Measurements from ENCODE around the gene UBE2D2. TPM values are rescaled to one million over a fixed set of nuclear protein-coding genes. Genes with fewer than 3 reads are reported as not detected.

Gene UBE2D2
- total and polyA plus RNA-seq, 2 donors (not counting 1 experiment from before 2014, with no cell fraction given): 64.3 to 168 TPM

DNA sequence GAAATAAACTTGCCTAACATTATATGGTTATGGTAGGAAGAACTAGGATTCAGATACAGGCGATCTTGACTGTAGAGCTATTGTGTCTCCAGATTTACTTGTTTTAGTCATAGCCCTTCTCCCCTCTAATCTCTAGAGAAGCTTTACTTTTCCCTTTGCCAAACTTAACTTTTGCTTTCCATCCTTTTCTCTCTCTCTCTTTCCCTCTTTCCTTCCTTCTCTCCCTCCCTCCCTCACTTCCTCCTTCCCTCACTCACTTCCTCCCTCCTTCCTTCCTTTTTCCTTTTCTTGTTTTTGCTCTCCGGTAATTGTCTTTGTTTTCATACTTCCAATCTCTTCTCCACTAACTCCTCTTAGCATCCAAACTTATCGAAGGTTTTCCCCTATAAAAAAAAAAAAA, 10.4 kb downstream of the UBE2D2 start:
- ChIA-PET POLR2A (interaction anchor here (0.6 to 1.0 kb wide), 3 partner anchors 16 to 875 kb away, joined by 5 to 7 read pairs (median 7); partner anchors contain the start of gene CXXC5), CTCF (interaction anchor here (0.7 to 7.3 kb wide), 5 partner anchors 9 to 369 kb away, joined by 3 to 78 read pairs (median 5); partner anchors contain the start of gene UBE2D2)
- peaks cover 99% of the 10 kb centered on the region for H3K79me2 ChIP-seq (ENCODE audit: control insufficient read depth, insufficient read depth, low read length)
- Mint-ChIP-seq H3K4me1 (peaks cover 73% of the 10 kb centered on the region), H3K9me3 (ENCODE audit: insufficient read depth) (no peaks in the 10 kb centered on the region), H3K27me3 (no peaks in the 10 kb centered on the region), H3K4me3 (peak overlapping the region; percentile 62), H3K27ac (peak overlapping the region; percentile 77)
- no CpG with 5 or more reads among the region's 3 CpGs for WGBS (ENCODE audit: insufficient coverage)
- no peak for DNase-seq
- no peaks in the 10 kb centered on the region for H3K9me3 ChIP-seq (ENCODE audit: control extremely low read depth in 1 of 3, control insufficient read depth in 2 of 3, insufficient read depth in 1 of 3, low read length in 2 of 3)
- TF ChIP-seq, protein P1, sequence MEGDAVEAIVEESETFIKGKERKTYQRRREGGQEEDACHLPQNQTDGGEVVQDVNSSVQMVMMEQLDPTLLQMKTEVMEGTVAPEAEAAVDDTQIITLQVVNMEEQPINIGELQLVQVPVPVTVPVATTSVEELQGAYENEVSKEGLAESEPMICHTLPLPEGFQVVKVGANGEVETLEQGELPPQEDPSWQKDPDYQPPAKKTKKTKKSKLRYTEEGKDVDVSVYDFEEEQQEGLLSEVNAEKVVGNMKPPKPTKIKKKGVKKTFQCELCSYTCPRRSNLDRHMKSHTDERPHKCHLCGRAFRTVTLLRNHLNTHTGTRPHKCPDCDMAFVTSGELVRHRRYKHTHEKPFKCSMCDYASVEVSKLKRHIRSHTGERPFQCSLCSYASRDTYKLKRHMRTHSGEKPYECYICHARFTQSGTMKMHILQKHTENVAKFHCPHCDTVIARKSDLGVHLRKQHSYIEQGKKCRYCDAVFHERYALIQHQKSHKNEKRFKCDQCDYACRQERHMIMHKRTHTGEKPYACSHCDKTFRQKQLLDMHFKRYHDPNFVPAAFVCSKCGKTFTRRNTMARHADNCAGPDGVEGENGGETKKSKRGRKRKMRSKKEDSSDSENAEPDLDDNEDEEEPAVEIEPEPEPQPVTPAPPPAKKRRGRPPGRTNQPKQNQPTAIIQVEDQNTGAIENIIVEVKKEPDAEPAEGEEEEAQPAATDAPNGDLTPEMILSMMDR (IDR thresholded peaks at IDR 0.05): no peak
- no peak for TF ChIP-seq EZH2 (IDR thresholded peaks at IDR 0.05; ENCODE audit: borderline replicate concordance, insufficient read depth, low read depth, low read length, poor library complexity, severe bottlenecking)
- intact Hi-C loops (cut with micrococcal nuclease): no loop called here
- peaks cover 0 to 27% of the 10 kb centered on the region in 2 experiments for H3K36me3 ChIP-seq (replicated peaks in 1 of 2; ENCODE audit: control extremely low read depth in 1 of 2, control insufficient read depth in 1 of 2, extremely low read depth in 1 of 2, insufficient read depth in 2 of 2, low read length in 1 of 2)
- H3K4me2 ChIP-seq (replicated peaks; ENCODE audit: low read depth, low read length, poor library complexity, severe bottlenecking): peak overlapping the region; percentile 50
- peak overlapping the region; percentile 6 for H3K9ac ChIP-seq (ENCODE audit: low read length)
- H3K4me3 ChIP-seq (ENCODE audit: control extremely low read depth in 1 of 5, extremely low read depth in 1 of 5, insufficient read depth in 1 of 5, low read depth in 2 of 5, low read length in 4 of 5): no peak overlapping the region
- H3K27me3 ChIP-seq (replicated peaks in 1 of 4; ENCODE audit: control extremely low read depth in 1 of 4, control insufficient read depth in 3 of 4, insufficient read depth in 4 of 4, low read length in 3 of 4): no peaks in the 10 kb centered on the region
- no peak overlapping the region for H2AFZ ChIP-seq (ENCODE audit: insufficient read depth, low read depth, low read length, poor library complexity, severe bottlenecking)
- H4K20me1 ChIP-seq (ENCODE audit: control insufficient read depth, insufficient read depth, low read length, poor library complexity, severe bottlenecking): peaks cover 76% of the 10 kb centered on the region
- ATAC-seq (ENCODE audit: low read depth): no peak
- peaks cover 79 to 83% of the 10 kb centered on the region in 2 donors for H3K4me1 ChIP-seq (ENCODE audit: control insufficient read depth in 2 of 2, insufficient read depth in 2 of 2, low read length in 2 of 2)
- H3K27ac ChIP-seq (ENCODE audit: low read length in 2 of 2): peak overlapping the region in 1 of 2 donors; percentile 60

DNA sequence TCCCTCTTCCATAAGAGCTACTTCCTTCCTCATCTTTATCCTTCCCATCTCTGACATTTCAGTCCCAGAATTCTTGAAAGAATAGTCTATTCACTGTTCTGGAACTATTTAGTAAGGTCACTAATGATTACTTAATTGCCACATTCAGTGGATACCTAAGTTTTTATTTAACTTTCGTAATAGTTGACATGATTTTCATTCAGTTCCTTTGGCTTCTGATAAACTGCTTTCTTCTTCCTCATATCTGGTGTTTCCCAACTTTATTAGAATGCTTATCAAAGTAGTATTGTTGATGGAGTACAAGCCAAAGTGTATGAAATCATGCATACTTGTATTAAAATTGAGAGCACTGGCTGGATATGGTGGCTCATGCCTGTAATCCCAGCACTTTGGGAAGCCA, 10.8 kb downstream of the UBE2D2 start:
- no peaks in the 10 kb centered on the region for H3K9me3 Mint-ChIP-seq (ENCODE audit: insufficient read depth)
- peak overlapping the region; percentile 2 for H3K4me3 Mint-ChIP-seq
- peak overlapping the region; percentile 6 for H3K9ac ChIP-seq (ENCODE audit: low read length)
- TF ChIP-seq EZH2 (IDR thresholded peaks at IDR 0.05; ENCODE audit: borderline replicate concordance, insufficient read depth, low read depth, low read length, poor library complexity, severe bottlenecking): no peak
- TF ChIP-seq, protein P1 (IDR thresholded peaks at IDR 0.05): peak; percentile 10
- intact Hi-C loops (cut with micrococcal nuclease): no loop called here
- H3K9me3 ChIP-seq (ENCODE audit: control extremely low read depth in 1 of 3, control insufficient read depth in 2 of 3, insufficient read depth in 1 of 3, low read length in 2 of 3): no peaks in the 10 kb centered on the region
- peaks cover 73% of the 10 kb centered on the region for H3K4me1 Mint-ChIP-seq
- H3K4me1 ChIP-seq (ENCODE audit: control insufficient read depth in 2 of 2, insufficient read depth in 2 of 2, low read length in 2 of 2): peaks cover 77 to 83% of the 10 kb centered on the region in 2 donors
- H4K20me1 ChIP-seq (ENCODE audit: control insufficient read depth, insufficient read depth, low read length, poor library complexity, severe bottlenecking): peaks cover 77% of the 10 kb centered on the region
- H3K27ac ChIP-seq (ENCODE audit: low read length in 2 of 2): peak overlapping the region in 1 of 2 donors; percentile 60
- H3K27me3 ChIP-seq (replicated peaks in 1 of 4; ENCODE audit: control extremely low read depth in 1 of 4, control insufficient read depth in 3 of 4, insufficient read depth in 4 of 4, low read length in 3 of 4): no peaks in the 10 kb centered on the region
- H3K27me3 Mint-ChIP-seq: no peaks in the 10 kb centered on the region
- CTCF ChIA-PET: interaction anchor here (0.7 to 7.3 kb wide), 7 partner anchors 9 to 370 kb away, joined by 3 to 78 read pairs (median 5); partner anchors contain the start of gene UBE2D2
- H3K4me2 ChIP-seq (replicated peaks; ENCODE audit: low read depth, low read length, poor library complexity, severe bottlenecking): peak overlapping the region; percentile 50
- H3K4me3 ChIP-seq (ENCODE audit: control extremely low read depth in 1 of 5, extremely low read depth in 1 of 5, insufficient read depth in 1 of 5, low read depth in 2 of 5, low read length in 4 of 5): no peak overlapping the region
- POLR2A ChIA-PET: interaction anchor here (0.6 to 0.9 kb wide), 4 partner anchors 16 to 874 kb away, joined by 3 to 7 read pairs (median 4); no protein-coding TSS in a partner anchor
- peaks cover 99% of the 10 kb centered on the region for H3K79me2 ChIP-seq (ENCODE audit: control insufficient read depth, insufficient read depth, low read length)
- ATAC-seq (ENCODE audit: low read depth) (no peak), DNase-seq (no peak)
- no CpG with 5 or more reads among the region's 1 CpG for whole genome bisulfite sequencing (ENCODE audit: insufficient coverage)
- no peak overlapping the region for H2AFZ ChIP-seq (ENCODE audit: insufficient read depth, low read depth, low read length, poor library complexity, severe bottlenecking)
- peak overlapping the region; percentile 13 for H3K27ac Mint-ChIP-seq
- peaks cover 0 to 27% of the 10 kb centered on the region in 2 experiments for H3K36me3 ChIP-seq (replicated peaks in 1 of 2; ENCODE audit: control extremely low read depth in 1 of 2, control insufficient read depth in 1 of 2, extremely low read depth in 1 of 2, insufficient read depth in 2 of 2, low read length in 1 of 2)

Measured in B cell (primary cell).